ENCODE measurements around the gene NUP188. TPM values are rescaled to one million over a fixed set of nuclear protein-coding genes. Genes with fewer than 3 reads are reported as not detected.

The NUP188 gene
- total and polyA plus RNA-seq, 2 donors (not counting 1 experiment from before 2014, with no cell fraction given), result 28.8 to 31.4 TPM

- peak; percentile 83 for TF ChIP-seq CTCF (conservative IDR thresholded peaks at IDR 0.05 in 1 of 2, IDR thresholded peaks at IDR 0.05 in 1 of 2; ENCODE audit: low read depth in 1 of 2, low read length in 2 of 2)
- no peak for TF ChIP-seq EZH2 (IDR thresholded peaks at IDR 0.05; ENCODE audit: low read length, missing control alignments)
- no peaks in the 10 kb centered on the region for H3K36me3 ChIP-seq (ENCODE audit: control insufficient read depth, insufficient read depth, low read length)
- no peaks in the 10 kb centered on the region for H3K27me3 ChIP-seq (ENCODE audit: control insufficient read depth, insufficient read depth, low read length)
- no peak overlapping the region for H3K4me2 ChIP-seq (ENCODE audit: extremely low read depth, insufficient read depth, low read length)
- no peaks in the 10 kb centered on the region for H4K20me1 ChIP-seq (ENCODE audit: control insufficient read depth, extremely low read depth, insufficient read depth, low read length)
- peak; percentile 33 to 51 for DNase-seq (ENCODE audit: low read depth in 2 of 2)
- H3K4me3 ChIP-seq (replicated peaks in 1 of 4; ENCODE audit: control extremely low read depth in 1 of 4, insufficient read depth in 1 of 4, low read depth in 3 of 4, low read length in 4 of 4), result no peak overlapping the region
- no peaks in the 10 kb centered on the region for H3K4me1 ChIP-seq (ENCODE audit: control insufficient read depth, extremely low read depth, insufficient read depth, low read length)
- H3K9me3 ChIP-seq (ENCODE audit: control insufficient read depth, insufficient read depth, low read depth, low read length), result no peaks in the 10 kb centered on the region
- no peak overlapping the region for H3K9ac ChIP-seq (ENCODE audit: insufficient read depth, low read length)
- no peaks in the 10 kb centered on the region for H3K79me2 ChIP-seq (ENCODE audit: control insufficient read depth, insufficient read depth, low read length)
- peak overlapping the region; percentile 51 for H2AFZ ChIP-seq (ENCODE audit: low read length)
- no peak overlapping the region for H3K27ac ChIP-seq (ENCODE audit: insufficient read depth, low read length)
These were observed 19.6 kb upstream of the NUP188 start for GRCh38 chr9:128927731-128928411.

DNA sequence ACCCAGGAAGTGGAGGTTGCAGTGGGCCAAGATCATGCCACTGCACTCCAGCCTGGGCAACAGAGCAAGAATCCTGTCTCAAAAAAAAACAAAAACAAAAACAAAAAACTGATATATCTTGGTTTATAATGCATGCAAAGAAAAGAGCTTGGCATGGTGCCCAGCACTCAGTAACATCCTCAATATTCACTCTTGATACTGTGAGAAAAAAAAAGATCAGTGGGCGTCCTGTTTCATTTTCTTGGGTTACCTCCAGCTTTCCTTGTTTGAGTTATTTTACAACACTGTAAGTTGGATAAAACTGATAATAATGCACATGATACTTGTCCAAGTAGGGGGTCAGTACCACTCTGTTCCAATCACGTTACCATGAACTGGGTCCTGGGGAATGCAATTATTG, 18.9 kb upstream of the NUP188 start:
- TF ChIP-seq CTCF (conservative IDR thresholded peaks at IDR 0.05 in 1 of 2, IDR thresholded peaks at IDR 0.05 in 1 of 2; ENCODE audit: low read depth in 1 of 2, low read length in 2 of 2) (no peak), EZH2 (IDR thresholded peaks at IDR 0.05; ENCODE audit: low read length, missing control alignments) (no peak)
- no peaks in the 10 kb centered on the region for H3K36me3 ChIP-seq (ENCODE audit: control insufficient read depth, insufficient read depth, low read length)
- no peak overlapping the region for H3K4me3 ChIP-seq (replicated peaks in 1 of 4; ENCODE audit: control extremely low read depth in 1 of 4, insufficient read depth in 1 of 4, low read depth in 3 of 4, low read length in 4 of 4)
- no peaks in the 10 kb centered on the region for H4K20me1 ChIP-seq (ENCODE audit: control insufficient read depth, extremely low read depth, insufficient read depth, low read length)
- no peak overlapping the region for H3K9ac ChIP-seq (ENCODE audit: insufficient read depth, low read length)
- no peak for DNase-seq (ENCODE audit: low read depth in 2 of 2)
- no peaks in the 10 kb centered on the region for H3K79me2 ChIP-seq (ENCODE audit: control insufficient read depth, insufficient read depth, low read length)
- no peaks in the 10 kb centered on the region for H3K4me1 ChIP-seq (ENCODE audit: control insufficient read depth, extremely low read depth, insufficient read depth, low read length)
- H2AFZ ChIP-seq (ENCODE audit: low read length), result no peak overlapping the region
- no peak overlapping the region for H3K4me2 ChIP-seq (ENCODE audit: extremely low read depth, insufficient read depth, low read length)
- no peaks in the 10 kb centered on the region for H3K27me3 ChIP-seq (ENCODE audit: control insufficient read depth, insufficient read depth, low read length)
- no peak overlapping the region for H3K27ac ChIP-seq (ENCODE audit: insufficient read depth, low read length)
- no peaks in the 10 kb centered on the region for H3K9me3 ChIP-seq (ENCODE audit: control insufficient read depth, insufficient read depth, low read depth, low read length)

DNA sequence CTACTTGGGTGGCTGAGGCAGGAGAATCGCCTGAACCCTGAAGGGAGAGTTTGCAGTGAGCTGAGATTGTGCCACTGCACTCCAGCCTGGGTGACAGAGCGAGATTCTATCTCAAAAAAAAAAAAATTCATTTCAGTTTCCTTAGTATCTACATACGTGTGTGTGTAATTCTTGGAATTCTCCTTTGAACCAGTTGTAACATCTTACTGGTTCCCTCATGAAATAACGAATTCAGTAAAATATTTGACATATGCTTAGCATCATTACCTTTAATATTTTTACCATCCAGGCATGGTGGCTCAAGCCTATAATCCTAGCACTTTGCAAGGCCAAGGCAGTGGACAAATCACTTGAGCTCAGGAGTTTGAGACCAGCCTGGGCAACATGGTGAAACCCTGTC, 17.9 kb upstream of the NUP188 start:
- no peaks in the 10 kb centered on the region for H4K20me1 ChIP-seq (ENCODE audit: control insufficient read depth, extremely low read depth, insufficient read depth, low read length)
- no peak overlapping the region for H2AFZ ChIP-seq (ENCODE audit: low read length)
- H3K36me3 ChIP-seq (ENCODE audit: control insufficient read depth, insufficient read depth, low read length), result no peaks in the 10 kb centered on the region
- H3K4me1 ChIP-seq (ENCODE audit: control insufficient read depth, extremely low read depth, insufficient read depth, low read length), result no peaks in the 10 kb centered on the region
- TF ChIP-seq EZH2 (IDR thresholded peaks at IDR 0.05; ENCODE audit: low read length, missing control alignments) (no peak), CTCF (conservative IDR thresholded peaks at IDR 0.05 in 1 of 2, IDR thresholded peaks at IDR 0.05 in 1 of 2; ENCODE audit: low read depth in 1 of 2, low read length in 2 of 2) (no peak)
- no peaks in the 10 kb centered on the region for H3K27me3 ChIP-seq (ENCODE audit: control insufficient read depth, insufficient read depth, low read length)
- no peak overlapping the region for H3K4me3 ChIP-seq (replicated peaks in 1 of 4; ENCODE audit: control extremely low read depth in 1 of 4, insufficient read depth in 1 of 4, low read depth in 3 of 4, low read length in 4 of 4)
- no peak overlapping the region for H3K27ac ChIP-seq (ENCODE audit: insufficient read depth, low read length)
- H3K9ac ChIP-seq (ENCODE audit: insufficient read depth, low read length), result no peak overlapping the region
- no peak for DNase-seq (ENCODE audit: low read depth in 2 of 2)
- H3K9me3 ChIP-seq (ENCODE audit: control insufficient read depth, insufficient read depth, low read depth, low read length), result no peaks in the 10 kb centered on the region
- H3K4me2 ChIP-seq (ENCODE audit: extremely low read depth, insufficient read depth, low read length), result no peak overlapping the region
- H3K79me2 ChIP-seq (ENCODE audit: control insufficient read depth, insufficient read depth, low read length), result no peaks in the 10 kb centered on the region
